Osteoblast (primary cell): ENCODE results near the gene CLSTN2. TPM values are rescaled to one million over a fixed set of nuclear protein-coding genes. Genes with fewer than 3 reads are reported as not detected.

Source experiments
- DNase-seq: peaks from one replicate; pipeline ENCODE4 v3.0.0; 2011; ENCODE audit warnings: low spot score, mixed read lengths; ENCODE audit not compliant: insufficient read length; ENCODE audit errors: missing footprints
- H2AFZ ChIP-seq: 2 replicates; pipeline ENCODE4 v1.6.0; 2011; ENCODE audit warnings: mild to moderate bottlenecking, low read length
- H3K27ac ChIP-seq: 2 replicates; pipeline ENCODE4 v1.5.1; 2011; ENCODE audit warnings: mild to moderate bottlenecking, low read depth, low read length, moderate library complexity
- H3K27me3 ChIP-seq: 2 replicates; pipeline ENCODE4 v1.6.0; 2012; ENCODE audit warnings: mild to moderate bottlenecking, control low read depth, inconsistent platforms, low read length, moderate library complexity; ENCODE audit not compliant: insufficient read depth
- H3K36me3 ChIP-seq: 2 replicates; pipeline ENCODE4 v1.5.1; 2011; ENCODE audit warnings: mild to moderate bottlenecking, low read length, control low read depth, moderate library complexity; ENCODE audit not compliant: insufficient read depth
- H3K4me1 ChIP-seq: 2 replicates; pipeline ENCODE4 v1.5.1; 2011; ENCODE audit warnings: mild to moderate bottlenecking, low read length, control low read depth, moderate library complexity; ENCODE audit not compliant: insufficient read depth
- H3K4me2 ChIP-seq: 2 replicates; pipeline ENCODE4 v1.6.0; 2011; ENCODE audit warnings: mild to moderate bottlenecking, low read length; ENCODE audit not compliant: insufficient read depth
- H3K4me3 ChIP-seq: fragments of 200-600 bp; sonication (generic); 3 replicates; pipeline ENCODE4 v1.5.1; 2012; ENCODE audit warnings: mild to moderate bottlenecking, low read length, inconsistent platforms; ENCODE audit not compliant: insufficient read depth
- H3K79me2 ChIP-seq: 2 replicates; pipeline ENCODE4 v1.6.0; 2012; ENCODE audit warnings: mild to moderate bottlenecking, low read length, control low read depth, inconsistent platforms; ENCODE audit not compliant: insufficient read depth
- H3K9me3 ChIP-seq: 2 replicates; pipeline ENCODE4 v1.5.1; 2011; ENCODE audit warnings: low read depth, low read length, control low read depth
- H4K20me1 ChIP-seq: 2 replicates; pipeline ENCODE4 v1.6.0; 2012; ENCODE audit warnings: mild to moderate bottlenecking, low read length, control low read depth; ENCODE audit not compliant: insufficient read depth
- total RNA-seq: library from RNA; depleted of rRNA; stranded (reverse); fragments of >200 nt; gene quantifications from 2 replicates; pipeline ENCODE4 v1.2.3, GENCODE V29; 2012
- TF ChIP-seq, protein P1 (sequence below): IDR thresholded peaks from 2 replicates; pipeline ENCODE4 v1.5.1; 2011; ENCODE audit warnings: mild to moderate bottlenecking, low read depth, low read length, moderate library complexity; ENCODE audit errors: extremely low read depth

Gene CLSTN2
- total RNA-seq, 1 donor: under 0.01 TPM

- no peaks in the 10 kb centered on the region for H3K36me3 ChIP-seq
- no peaks in the 10 kb centered on the region for H4K20me1 ChIP-seq
- no peak overlapping the region for H3K4me2 ChIP-seq
- no peaks in the 10 kb centered on the region for H3K79me2 ChIP-seq
- TF ChIP-seq, protein P1, sequence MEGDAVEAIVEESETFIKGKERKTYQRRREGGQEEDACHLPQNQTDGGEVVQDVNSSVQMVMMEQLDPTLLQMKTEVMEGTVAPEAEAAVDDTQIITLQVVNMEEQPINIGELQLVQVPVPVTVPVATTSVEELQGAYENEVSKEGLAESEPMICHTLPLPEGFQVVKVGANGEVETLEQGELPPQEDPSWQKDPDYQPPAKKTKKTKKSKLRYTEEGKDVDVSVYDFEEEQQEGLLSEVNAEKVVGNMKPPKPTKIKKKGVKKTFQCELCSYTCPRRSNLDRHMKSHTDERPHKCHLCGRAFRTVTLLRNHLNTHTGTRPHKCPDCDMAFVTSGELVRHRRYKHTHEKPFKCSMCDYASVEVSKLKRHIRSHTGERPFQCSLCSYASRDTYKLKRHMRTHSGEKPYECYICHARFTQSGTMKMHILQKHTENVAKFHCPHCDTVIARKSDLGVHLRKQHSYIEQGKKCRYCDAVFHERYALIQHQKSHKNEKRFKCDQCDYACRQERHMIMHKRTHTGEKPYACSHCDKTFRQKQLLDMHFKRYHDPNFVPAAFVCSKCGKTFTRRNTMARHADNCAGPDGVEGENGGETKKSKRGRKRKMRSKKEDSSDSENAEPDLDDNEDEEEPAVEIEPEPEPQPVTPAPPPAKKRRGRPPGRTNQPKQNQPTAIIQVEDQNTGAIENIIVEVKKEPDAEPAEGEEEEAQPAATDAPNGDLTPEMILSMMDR: no peak
- H3K27me3 ChIP-seq: no peaks in the 10 kb centered on the region
- no peaks in the 10 kb centered on the region for H3K4me1 ChIP-seq
- no peak overlapping the region for H3K4me3 ChIP-seq
- no peak overlapping the region for H2AFZ ChIP-seq
- no peaks in the 10 kb centered on the region for H3K9me3 ChIP-seq
- no peak overlapping the region for H3K27ac ChIP-seq
- no peak for DNase-seq
Observed at GRCh38 chr3:139987908-139988307, 52.9 kb downstream of the CLSTN2 start.

GRCh38 chr3:139988472-139989156, 53.6 kb downstream of the CLSTN2 start:
- no peaks in the 10 kb centered on the region for H4K20me1 ChIP-seq
- TF ChIP-seq, protein P1: no peak

DNA sequence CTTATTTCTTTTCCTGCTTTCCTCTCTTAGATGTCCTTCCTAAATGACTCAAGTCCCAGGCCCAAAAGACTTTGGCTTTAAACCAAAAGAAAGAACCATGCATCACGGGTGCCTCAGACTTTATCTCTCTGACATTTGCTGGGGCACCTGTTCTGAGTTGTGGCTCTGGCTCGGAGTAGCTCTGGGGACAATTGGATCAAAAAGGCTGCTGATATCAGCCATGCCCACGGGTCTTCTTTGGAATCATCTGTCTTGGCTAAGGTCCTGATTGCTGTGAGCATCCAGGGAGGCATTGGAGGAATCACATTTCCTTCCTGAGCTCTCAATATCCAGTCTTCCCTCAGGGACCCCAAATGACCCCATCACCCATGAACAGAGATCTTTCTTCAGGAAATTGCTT, 59.9 kb downstream of the CLSTN2 start:
- no peaks in the 10 kb centered on the region for H3K79me2 ChIP-seq
- H3K27me3 ChIP-seq: no peaks in the 10 kb centered on the region
- H3K4me1 ChIP-seq: no peaks in the 10 kb centered on the region
- H2AFZ ChIP-seq: no peak overlapping the region
- no peak for DNase-seq
- H3K4me3 ChIP-seq: no peak overlapping the region
- no peaks in the 10 kb centered on the region for H3K9me3 ChIP-seq
- TF ChIP-seq, protein P1: no peak
- no peak overlapping the region for H3K4me2 ChIP-seq
- no peak overlapping the region for H3K27ac ChIP-seq
- H3K36me3 ChIP-seq: no peaks in the 10 kb centered on the region
- H4K20me1 ChIP-seq: no peaks in the 10 kb centered on the region

More at GRCh38 chr3:139988472-139989156, 53.6 kb downstream of the CLSTN2 start:
- Histone ChIP-seq H3K9me3 (no peaks in the 10 kb centered on the region), H3K27me3 (no peaks in the 10 kb centered on the region), H3K27ac (no peak overlapping the region), H3K4me3 (no peak overlapping the region), H3K79me2 (no peaks in the 10 kb centered on the region), H3K4me2 (no peak overlapping the region), H3K4me1 (no peaks in the 10 kb centered on the region), H2AFZ (no peak overlapping the region), H3K36me3 (no peaks in the 10 kb centered on the region)
- no peak for DNase-seq

DNA sequence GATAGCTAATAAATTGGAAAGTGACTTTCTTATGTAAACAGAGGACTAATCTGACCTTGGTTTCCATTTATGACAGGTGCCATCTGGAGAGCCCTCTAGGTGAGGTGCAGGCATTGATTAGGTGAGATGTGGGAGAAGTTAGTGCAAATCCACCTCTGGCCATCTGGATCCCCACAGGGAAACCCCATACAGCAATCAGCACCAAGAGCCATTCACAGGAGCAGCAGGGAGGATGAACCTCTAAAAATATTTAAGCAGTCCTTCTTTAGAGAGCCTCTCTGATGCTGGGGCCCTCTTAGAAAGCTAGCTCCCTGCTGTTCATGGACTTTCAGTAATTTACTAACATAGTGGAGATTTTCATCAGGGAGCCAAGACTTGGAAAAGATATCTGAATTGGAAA, 69.3 kb downstream of the CLSTN2 start:
- DNase-seq: no peak
- H3K4me2 ChIP-seq: no peak overlapping the region
- H3K27me3 ChIP-seq: no peaks in the 10 kb centered on the region
- H3K9me3 ChIP-seq: no peaks in the 10 kb centered on the region
- no peaks in the 10 kb centered on the region for H3K4me1 ChIP-seq
- H3K36me3 ChIP-seq: no peaks in the 10 kb centered on the region
- H2AFZ ChIP-seq: no peak overlapping the region
- TF ChIP-seq, protein P1: no peak
- no peak overlapping the region for H3K27ac ChIP-seq
- H3K79me2 ChIP-seq: no peaks in the 10 kb centered on the region
- H3K4me3 ChIP-seq: no peak overlapping the region
- no peaks in the 10 kb centered on the region for H4K20me1 ChIP-seq
